Colonic mucosa (tissue), 4 donors: ENCODE measurements around the gene UBA5. TPM values are rescaled to one million over a fixed set of nuclear protein-coding genes. Genes with fewer than 3 reads are reported as not detected.

Source experiments
- DNase-seq: peaks from one replicate; pipeline ENCODE4 v3.0.0-alpha.2; 2020
- H3K27ac ChIP-seq: fragments of 200-600 bp; one replicate; pipeline ENCODE4 v1.8.0; 2021
- H3K27me3 ChIP-seq: fragments of 200-600 bp; one replicate; pipeline ENCODE4 v1.8.0; 2021
- H3K36me3 ChIP-seq: fragments of 200-600 bp; one replicate; pipeline ENCODE4 v1.8.0; 2021
- H3K4me1 ChIP-seq: fragments of 200-600 bp; one replicate; pipeline ENCODE4 v1.8.0; 2021; ENCODE audit warnings: mild to moderate bottlenecking
- H3K4me3 ChIP-seq: fragments of 200-600 bp; one replicate; pipeline ENCODE4 v1.8.0; 2021
- H3K9ac ChIP-seq, 2 donors: one replicate each; pipeline ENCODE4 v1.7.0; 2013; ENCODE audit warnings: control low read depth in 2 of 2, low read depth in 2 of 2, low read length in 2 of 2
- H3K9me3 ChIP-seq: fragments of 200-600 bp; one replicate; pipeline ENCODE4 v1.8.0; 2021
- intact Hi-C: fragments of 100-400 bp; cut with DNase I; formaldehyde crosslinking; loops from one replicate; pipeline ENCODE4 v1.14.1; 2022
- total RNA-seq, 2 donors: library from RNA; stranded (reverse); fragmentation: NEBNext Ultra II Directional in 1 of 2; extraction: Animal tissue kit (Norgen Biotek cat#: 25700) in 1 of 2; gene quantifications; one replicate each; pipeline ENCODE4 v1.2.1, GENCODE V29; 2021
- TF ChIP-seq, protein P1 (sequence below): fragments of 200-600 bp; IDR thresholded peaks from one replicate; pipeline ENCODE4 v1.8.0; 2022; ENCODE audit warnings: antibody characterized with exemption, mild to moderate bottlenecking
- donor health status: healthy.
- donor health status: DM: no; HTN: no; CAD: no.
- donor health status: DM: no; HTN: no; CAD: no.

UBA5 gene
- total RNA-seq, 2 donors from 2014 or later: 32.2 to 32.5 TPM

DNA sequence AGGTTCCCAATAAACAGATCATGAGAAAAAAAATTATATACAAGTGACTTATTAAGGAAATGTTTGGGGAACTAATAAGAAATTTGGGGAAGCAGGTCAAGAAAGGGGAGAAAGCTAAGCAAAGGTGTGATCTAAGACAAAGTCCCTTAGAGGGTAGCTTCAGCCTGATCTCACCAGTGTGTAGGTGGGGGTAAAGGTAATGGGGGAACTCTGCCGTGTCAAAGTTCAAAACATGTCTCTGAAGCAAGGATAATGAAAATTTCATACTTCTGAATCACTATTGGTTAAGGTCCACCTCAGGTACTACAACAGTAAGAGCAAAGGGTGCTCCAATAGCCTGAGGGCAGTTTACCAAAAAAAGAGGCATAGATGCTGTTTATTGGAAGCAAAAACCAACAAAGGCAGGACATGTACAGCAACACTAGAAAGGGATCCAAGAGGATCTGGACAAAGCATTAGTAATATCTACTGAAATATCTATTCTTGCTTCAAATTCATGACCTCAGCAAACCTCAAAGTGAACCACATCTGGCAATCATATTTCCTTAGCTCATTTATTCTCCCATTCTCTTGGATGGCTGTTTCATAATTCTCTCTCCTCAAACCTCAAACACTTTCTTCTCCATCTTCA is 7.4 kb upstream of the UBA5 start:
- Histone ChIP-seq H3K9ac (no peak overlapping the region), H3K4me1 (no peaks in the 10 kb centered on the region), H3K27me3 (no peaks in the 10 kb centered on the region), H3K4me3 (no peak overlapping the region), H3K36me3 (no peaks in the 10 kb centered on the region), H3K27ac (no peak overlapping the region), H3K9me3 (no peaks in the 10 kb centered on the region)
- DNase-seq: no peak
- intact Hi-C loops: loop anchor here (10.0 kb wide), 1 partner anchor 398 kb away; no protein-coding TSS in a partner anchor
- TF ChIP-seq, protein P1, sequence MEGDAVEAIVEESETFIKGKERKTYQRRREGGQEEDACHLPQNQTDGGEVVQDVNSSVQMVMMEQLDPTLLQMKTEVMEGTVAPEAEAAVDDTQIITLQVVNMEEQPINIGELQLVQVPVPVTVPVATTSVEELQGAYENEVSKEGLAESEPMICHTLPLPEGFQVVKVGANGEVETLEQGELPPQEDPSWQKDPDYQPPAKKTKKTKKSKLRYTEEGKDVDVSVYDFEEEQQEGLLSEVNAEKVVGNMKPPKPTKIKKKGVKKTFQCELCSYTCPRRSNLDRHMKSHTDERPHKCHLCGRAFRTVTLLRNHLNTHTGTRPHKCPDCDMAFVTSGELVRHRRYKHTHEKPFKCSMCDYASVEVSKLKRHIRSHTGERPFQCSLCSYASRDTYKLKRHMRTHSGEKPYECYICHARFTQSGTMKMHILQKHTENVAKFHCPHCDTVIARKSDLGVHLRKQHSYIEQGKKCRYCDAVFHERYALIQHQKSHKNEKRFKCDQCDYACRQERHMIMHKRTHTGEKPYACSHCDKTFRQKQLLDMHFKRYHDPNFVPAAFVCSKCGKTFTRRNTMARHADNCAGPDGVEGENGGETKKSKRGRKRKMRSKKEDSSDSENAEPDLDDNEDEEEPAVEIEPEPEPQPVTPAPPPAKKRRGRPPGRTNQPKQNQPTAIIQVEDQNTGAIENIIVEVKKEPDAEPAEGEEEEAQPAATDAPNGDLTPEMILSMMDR: no peak

DNA sequence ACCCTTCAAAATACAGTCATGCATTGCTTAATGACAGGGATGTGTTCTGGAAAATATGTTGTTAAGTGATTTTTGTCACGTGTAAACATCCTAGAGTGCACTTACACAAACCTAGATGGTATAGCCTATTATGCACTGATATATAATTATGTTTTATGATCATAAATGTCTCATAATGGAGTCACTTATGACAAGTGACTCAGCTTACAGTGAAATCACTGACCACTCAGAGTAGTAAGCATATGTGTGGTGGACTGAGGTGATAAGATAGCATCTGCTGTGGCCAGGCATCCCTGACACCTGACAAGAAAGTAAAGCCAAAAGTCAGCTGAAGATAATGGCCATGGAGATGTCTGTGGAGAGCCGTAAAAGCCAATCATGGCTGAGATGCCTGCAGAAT is 5.9 kb upstream of the UBA5 start:
- no peak for DNase-seq
- Histone ChIP-seq H3K9me3 (no peaks in the 10 kb centered on the region), H3K27me3 (no peaks in the 10 kb centered on the region), H3K4me3 (no peak overlapping the region), H3K36me3 (no peaks in the 10 kb centered on the region), H3K9ac (no peak overlapping the region), H3K4me1 (no peaks in the 10 kb centered on the region), H3K27ac (no peak overlapping the region)
- TF ChIP-seq, protein P1: no peak
- intact Hi-C loops: loop anchor here (10.0 kb wide), 1 partner anchor 399 kb away; no protein-coding TSS in a partner anchor

DNA sequence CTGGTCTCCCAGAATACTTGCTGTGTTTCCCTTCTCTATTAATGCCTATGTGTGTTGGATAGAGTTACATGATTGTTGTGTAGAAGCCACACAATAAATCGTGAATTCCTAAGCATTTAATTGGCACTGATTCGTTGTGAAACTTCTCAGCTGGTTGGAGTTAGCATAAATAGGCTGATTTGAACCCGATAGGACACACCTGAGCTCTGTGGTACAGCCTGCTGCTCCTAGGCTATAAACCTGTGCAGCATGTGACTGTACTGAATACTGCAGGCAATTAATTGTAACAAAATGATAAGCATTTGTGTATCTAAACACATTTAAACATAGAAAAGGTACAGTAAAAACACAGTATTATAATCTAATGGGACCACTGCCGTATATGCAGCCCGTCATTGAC is 5.4 kb upstream of the UBA5 start:
- TF ChIP-seq, protein P1: no peak
- no peak for DNase-seq
- Histone ChIP-seq H3K27ac (no peak overlapping the region), H3K9me3 (no peaks in the 10 kb centered on the region), H3K27me3 (no peaks in the 10 kb centered on the region), H3K36me3 (no peaks in the 10 kb centered on the region), H3K4me1 (no peaks in the 10 kb centered on the region), H3K9ac (no peak overlapping the region), H3K4me3 (no peak overlapping the region)
- intact Hi-C loops: loop anchor here (10.0 kb wide), 1 partner anchor 400 kb away; no protein-coding TSS in a partner anchor

DNA sequence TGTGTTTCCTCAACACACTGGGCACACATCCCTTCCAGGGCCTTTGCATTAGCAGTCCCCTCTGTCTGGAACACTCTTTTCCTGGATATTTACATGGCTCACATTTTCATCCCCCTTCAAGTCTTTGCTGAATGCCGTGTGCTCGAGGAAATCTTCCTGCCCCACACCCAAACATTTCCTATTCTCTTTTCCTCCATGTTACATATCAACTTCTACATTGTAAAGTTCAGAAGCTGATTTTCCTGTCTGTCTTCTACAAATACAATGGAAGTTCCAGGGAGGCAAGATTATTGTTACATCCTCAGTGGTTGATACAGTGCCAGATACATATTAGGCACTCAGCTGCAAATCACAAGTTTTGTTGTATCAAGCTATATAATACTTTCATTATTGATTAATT is 4.7 kb upstream of the UBA5 start:
- no peaks in the 10 kb centered on the region for H3K4me1 ChIP-seq
- H3K27me3 ChIP-seq: no peaks in the 10 kb centered on the region
- intact Hi-C loops: loop anchor here (10.0 kb wide), 1 partner anchor 401 kb away; no protein-coding TSS in a partner anchor
- H3K9me3 ChIP-seq: no peaks in the 10 kb centered on the region
- H3K36me3 ChIP-seq: no peaks in the 10 kb centered on the region
- no peak overlapping the region for H3K9ac ChIP-seq
- no peak overlapping the region for H3K4me3 ChIP-seq
- no peak overlapping the region for H3K27ac ChIP-seq
- TF ChIP-seq, protein P1: no peak
- no peak for DNase-seq

- H3K9ac ChIP-seq: no peak overlapping the region
- H3K4me1 ChIP-seq: no peaks in the 10 kb centered on the region
- TF ChIP-seq, protein P1: no peak
- H3K36me3 ChIP-seq: no peaks in the 10 kb centered on the region
- intact Hi-C loops: loop anchor here (10.0 kb wide), 1 partner anchor 403 kb away; no protein-coding TSS in a partner anchor
- no peak for DNase-seq
- H3K27me3 ChIP-seq: no peaks in the 10 kb centered on the region
- no peak overlapping the region for H3K4me3 ChIP-seq
- no peaks in the 10 kb centered on the region for H3K9me3 ChIP-seq
- H3K27ac ChIP-seq: no peak overlapping the region
Measured at GRCh38 chr3:132657869-132658747, 2.0 kb upstream of the UBA5 start.
